Hepatocyte (in vitro differentiated cells): Measurements from ENCODE around the gene ZNF433.

Experiments used
- EZH2 ChIP-seq: fragments of 200-600 bp; sonication (generic); IDR thresholded peaks from 2 replicates; pipeline ENCODE4 v1.6.1; 2016; ENCODE audit warnings: antibody characterized with exemption, mild to moderate bottlenecking, borderline replicate concordance
- EZH2phosphoT487 ChIP-seq: fragments of 200-600 bp; sonication (generic); IDR thresholded peaks from one replicate; pipeline ENCODE4 v1.6.1; 2018; ENCODE audit warnings: antibody characterized with exemption, mild to moderate bottlenecking, low read depth, moderate library complexity; ENCODE audit not compliant: unreplicated experiment, severe bottlenecking
- TF ChIP-seq, protein P1 (sequence below): fragments of 200-600 bp; sonication (generic); IDR thresholded peaks from 2 replicates; pipeline ENCODE4 v1.5.1; 2016; ENCODE audit warnings: antibody characterized with exemption, mild to moderate bottlenecking; ENCODE audit not compliant: poor library complexity

DNA sequence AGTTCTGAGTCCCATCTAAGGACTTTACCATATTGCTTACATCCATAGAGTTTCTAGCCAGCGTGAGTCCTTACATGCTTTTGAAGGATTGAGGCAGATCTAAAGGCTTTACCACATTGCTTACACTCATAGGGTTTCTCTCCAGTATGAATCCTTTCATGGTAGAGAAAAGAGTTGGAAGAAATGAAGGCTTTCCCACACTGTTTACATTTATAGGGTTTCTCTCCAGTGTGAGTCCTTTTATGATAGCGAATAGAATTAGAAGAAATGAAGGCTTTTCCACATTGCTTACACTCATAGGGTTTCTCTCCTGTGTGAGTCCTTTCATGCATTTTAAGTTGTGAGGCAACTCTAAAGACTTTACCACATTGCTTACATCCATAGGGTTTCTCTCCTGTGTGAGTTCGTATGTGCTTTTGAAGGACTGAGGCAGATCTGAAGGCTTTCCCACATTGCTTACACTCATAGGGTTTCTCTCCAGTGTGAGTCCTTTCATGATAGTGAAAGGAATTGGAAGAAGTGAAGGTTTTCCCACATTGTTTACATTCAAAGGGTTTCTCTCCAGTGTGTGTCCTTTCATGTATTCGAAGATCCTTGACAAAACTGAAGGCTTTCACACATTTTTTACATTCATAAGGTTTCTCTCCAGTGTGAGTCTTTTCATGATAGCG lies 8.4 kb upstream of the ZNF433 start:
- TF ChIP-seq, protein P1, sequence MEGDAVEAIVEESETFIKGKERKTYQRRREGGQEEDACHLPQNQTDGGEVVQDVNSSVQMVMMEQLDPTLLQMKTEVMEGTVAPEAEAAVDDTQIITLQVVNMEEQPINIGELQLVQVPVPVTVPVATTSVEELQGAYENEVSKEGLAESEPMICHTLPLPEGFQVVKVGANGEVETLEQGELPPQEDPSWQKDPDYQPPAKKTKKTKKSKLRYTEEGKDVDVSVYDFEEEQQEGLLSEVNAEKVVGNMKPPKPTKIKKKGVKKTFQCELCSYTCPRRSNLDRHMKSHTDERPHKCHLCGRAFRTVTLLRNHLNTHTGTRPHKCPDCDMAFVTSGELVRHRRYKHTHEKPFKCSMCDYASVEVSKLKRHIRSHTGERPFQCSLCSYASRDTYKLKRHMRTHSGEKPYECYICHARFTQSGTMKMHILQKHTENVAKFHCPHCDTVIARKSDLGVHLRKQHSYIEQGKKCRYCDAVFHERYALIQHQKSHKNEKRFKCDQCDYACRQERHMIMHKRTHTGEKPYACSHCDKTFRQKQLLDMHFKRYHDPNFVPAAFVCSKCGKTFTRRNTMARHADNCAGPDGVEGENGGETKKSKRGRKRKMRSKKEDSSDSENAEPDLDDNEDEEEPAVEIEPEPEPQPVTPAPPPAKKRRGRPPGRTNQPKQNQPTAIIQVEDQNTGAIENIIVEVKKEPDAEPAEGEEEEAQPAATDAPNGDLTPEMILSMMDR, result no peak
- TF ChIP-seq EZH2phosphoT487 (no peak), EZH2 (no peak)
